PFSK-1 (cell line): ENCODE data around the gene AFDN.

Experiments
- FOXP2 ChIP-seq: optimal IDR thresholded peaks from 2 replicates; pipeline ENCODE3; 2011; ENCODE audit warnings: borderline replicate concordance, control low read depth, inconsistent platforms; ENCODE audit not compliant: insufficient read depth; ENCODE audit errors: extremely low read length, extremely low read depth
- POLR2AphosphoS5 ChIP-seq: IDR thresholded peaks from 2 replicates; pipeline ENCODE4 v1.6.1; 2012; ENCODE audit warnings: low read depth, mild to moderate bottlenecking, control low read depth, low read length, moderate library complexity
- TAF1 ChIP-seq: IDR thresholded peaks from 2 replicates; pipeline ENCODE4 v1.6.1; 2012; ENCODE audit warnings: low read length, control low read depth, borderline replicate concordance; ENCODE audit not compliant: insufficient read depth
- TF ChIP-seq, protein P1 (sequence below), 2 experiments: IDR thresholded peaks; 2 replicates each; pipeline versions ENCODE4 v1.6.1 to v1.8.0; 2011 to 2012; ENCODE audit warnings: low read depth in 2 of 2, low read length in 2 of 2, control low read depth in 1 of 2, inconsistent platforms in 1 of 2, mild to moderate bottlenecking in 1 of 2, moderate library complexity in 1 of 2; ENCODE audit not compliant: insufficient read depth in 1 of 2

DNA sequence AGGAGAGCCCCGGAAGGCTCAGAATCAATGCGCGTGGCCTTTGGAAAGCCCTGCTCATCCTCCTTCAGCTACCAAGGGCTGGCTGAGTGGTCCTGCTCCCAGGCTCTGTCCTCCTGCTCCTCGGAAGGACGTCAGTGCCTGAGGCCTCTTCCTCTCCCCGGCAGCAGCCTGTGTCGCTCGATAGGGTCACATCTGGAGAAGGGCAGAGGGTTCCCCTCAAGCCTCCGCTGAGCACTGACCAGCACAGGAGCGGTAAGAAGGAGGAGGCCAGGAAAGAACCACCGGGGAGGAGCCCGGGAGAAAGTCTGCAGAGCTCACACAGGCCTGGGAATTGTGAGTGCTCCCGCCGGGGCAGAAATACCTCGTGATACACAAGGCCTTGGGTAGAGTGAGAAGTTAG lies 192.0 kb downstream of the AFDN start:
- TF ChIP-seq TAF1 (no peak), FOXP2 (no peak), POLR2AphosphoS5 (no peak)
- TF ChIP-seq, protein P1, sequence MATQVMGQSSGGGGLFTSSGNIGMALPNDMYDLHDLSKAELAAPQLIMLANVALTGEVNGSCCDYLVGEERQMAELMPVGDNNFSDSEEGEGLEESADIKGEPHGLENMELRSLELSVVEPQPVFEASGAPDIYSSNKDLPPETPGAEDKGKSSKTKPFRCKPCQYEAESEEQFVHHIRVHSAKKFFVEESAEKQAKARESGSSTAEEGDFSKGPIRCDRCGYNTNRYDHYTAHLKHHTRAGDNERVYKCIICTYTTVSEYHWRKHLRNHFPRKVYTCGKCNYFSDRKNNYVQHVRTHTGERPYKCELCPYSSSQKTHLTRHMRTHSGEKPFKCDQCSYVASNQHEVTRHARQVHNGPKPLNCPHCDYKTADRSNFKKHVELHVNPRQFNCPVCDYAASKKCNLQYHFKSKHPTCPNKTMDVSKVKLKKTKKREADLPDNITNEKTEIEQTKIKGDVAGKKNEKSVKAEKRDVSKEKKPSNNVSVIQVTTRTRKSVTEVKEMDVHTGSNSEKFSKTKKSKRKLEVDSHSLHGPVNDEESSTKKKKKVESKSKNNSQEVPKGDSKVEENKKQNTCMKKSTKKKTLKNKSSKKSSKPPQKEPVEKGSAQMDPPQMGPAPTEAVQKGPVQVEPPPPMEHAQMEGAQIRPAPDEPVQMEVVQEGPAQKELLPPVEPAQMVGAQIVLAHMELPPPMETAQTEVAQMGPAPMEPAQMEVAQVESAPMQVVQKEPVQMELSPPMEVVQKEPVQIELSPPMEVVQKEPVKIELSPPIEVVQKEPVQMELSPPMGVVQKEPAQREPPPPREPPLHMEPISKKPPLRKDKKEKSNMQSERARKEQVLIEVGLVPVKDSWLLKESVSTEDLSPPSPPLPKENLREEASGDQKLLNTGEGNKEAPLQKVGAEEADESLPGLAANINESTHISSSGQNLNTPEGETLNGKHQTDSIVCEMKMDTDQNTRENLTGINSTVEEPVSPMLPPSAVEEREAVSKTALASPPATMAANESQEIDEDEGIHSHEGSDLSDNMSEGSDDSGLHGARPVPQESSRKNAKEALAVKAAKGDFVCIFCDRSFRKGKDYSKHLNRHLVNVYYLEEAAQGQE (IDR thresholded peaks at IDR 0.05; ENCODE audit: insufficient read depth in 1 of 2, low read depth in 2 of 2, low read length in 2 of 2): no peak
